Muscle of arm (tissue), 14 donors: Measurements from ENCODE around the gene MINDY1. TPM values are rescaled to one million over a fixed set of nuclear protein-coding genes. Genes with fewer than 3 reads are reported as not detected.
A peak's percentile ranks its signal among the peaks of the same experiment; 100 is the strongest.

Experiments used
- DNase-seq: peaks from one replicate; pipeline ENCODE4 v3.0.0-alpha.2; 2013
- long read RNA-seq, 11 donors: transcript quantifications; one replicate each; lab custom pipeline, GENCODE V29; 2026
- polyA plus RNA-seq, 12 donors: library from polyadenylated mRNA; unstranded; fragments of 120-200 nt; gene quantifications; one replicate each; pipeline ENCODE4 v1.2.1, GENCODE V29; 2013; ENCODE audit not compliant: insufficient read length in 12 of 12

MINDY1 gene, protein sequence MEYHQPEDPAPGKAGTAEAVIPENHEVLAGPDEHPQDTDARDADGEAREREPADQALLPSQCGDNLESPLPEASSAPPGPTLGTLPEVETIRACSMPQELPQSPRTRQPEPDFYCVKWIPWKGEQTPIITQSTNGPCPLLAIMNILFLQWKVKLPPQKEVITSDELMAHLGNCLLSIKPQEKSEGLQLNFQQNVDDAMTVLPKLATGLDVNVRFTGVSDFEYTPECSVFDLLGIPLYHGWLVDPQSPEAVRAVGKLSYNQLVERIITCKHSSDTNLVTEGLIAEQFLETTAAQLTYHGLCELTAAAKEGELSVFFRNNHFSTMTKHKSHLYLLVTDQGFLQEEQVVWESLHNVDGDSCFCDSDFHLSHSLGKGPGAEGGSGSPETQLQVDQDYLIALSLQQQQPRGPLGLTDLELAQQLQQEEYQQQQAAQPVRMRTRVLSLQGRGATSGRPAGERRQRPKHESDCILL
- 10 to 100 TPM in 11 of 12 donors, not detected in 1; 15.5 to 35.9 (median 20.9) TPM for polyA plus RNA-seq
- long read RNA-seq, donor 1, partial matches to known transcripts = 6 of 6 reads
- long read RNA-seq, donor 1, other reads (novel, unspliced or antisense) = 0 of 6 reads
- long read RNA-seq, donor 2, partial matches to known transcripts = 0 of 1 reads
- long read RNA-seq, donor 2, other reads (novel, unspliced or antisense) = 0 of 1 reads
- long read RNA-seq, donor 3 = 0 reads
- long read RNA-seq, donor 4 = 0 reads
- long read RNA-seq, donor 5 = 0 reads
- long read RNA-seq, donor 6 = 0 reads
- long read RNA-seq, donor 7 = 0 reads
- long read RNA-seq, donor 8 = 0 reads
- long read RNA-seq, donor 9 = 0 reads
- long read RNA-seq, donor 10 = 0 reads
- long read RNA-seq, donor 11, partial matches to known transcripts = 0 of 1 reads
- long read RNA-seq, donor 11, other reads (novel, unspliced or antisense) = 0 of 1 reads

DNA sequence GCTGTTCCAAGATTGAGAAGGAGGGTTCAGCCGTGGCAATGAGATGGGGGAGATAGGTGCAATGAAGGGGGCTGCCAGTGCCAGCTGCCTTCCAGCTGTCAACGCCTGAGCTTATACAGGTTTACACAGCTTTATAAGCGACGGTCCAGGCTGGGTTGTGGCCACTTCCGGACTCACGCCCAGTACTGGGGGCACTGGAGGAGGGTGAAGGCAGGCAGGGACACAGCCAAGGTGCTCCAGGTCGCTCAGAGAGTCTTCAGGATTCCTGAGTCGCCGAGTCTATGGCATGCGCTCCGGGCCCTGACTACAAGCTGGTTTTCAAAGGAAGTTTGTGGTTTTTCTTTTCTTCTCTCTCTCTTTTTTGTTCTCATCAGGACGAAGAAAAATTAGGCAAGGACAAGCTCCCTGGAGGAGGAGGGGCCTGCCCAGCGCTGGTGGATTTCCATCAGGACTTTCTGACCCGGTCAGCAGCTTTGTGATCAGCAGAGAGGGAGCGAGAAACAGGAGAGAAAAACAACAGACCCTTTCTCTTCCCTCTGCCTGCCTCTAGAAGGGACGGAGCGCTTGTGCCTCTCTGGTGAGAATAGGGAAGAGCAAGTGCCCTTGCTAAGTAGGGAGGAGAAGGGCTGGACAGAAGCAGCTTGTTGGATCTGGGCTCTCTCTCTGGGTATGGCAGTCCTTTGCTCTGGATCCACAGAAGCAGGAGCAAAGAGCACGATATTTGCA, at the start of gene MINDY1:
MINDY1 (minus strand) TSS at position 576 of the 726 bp plus-strand sequence. CDS start 4,285 bp downstream, outside the sequence.
- peak; percentile 87 for DNase-seq

DNA sequence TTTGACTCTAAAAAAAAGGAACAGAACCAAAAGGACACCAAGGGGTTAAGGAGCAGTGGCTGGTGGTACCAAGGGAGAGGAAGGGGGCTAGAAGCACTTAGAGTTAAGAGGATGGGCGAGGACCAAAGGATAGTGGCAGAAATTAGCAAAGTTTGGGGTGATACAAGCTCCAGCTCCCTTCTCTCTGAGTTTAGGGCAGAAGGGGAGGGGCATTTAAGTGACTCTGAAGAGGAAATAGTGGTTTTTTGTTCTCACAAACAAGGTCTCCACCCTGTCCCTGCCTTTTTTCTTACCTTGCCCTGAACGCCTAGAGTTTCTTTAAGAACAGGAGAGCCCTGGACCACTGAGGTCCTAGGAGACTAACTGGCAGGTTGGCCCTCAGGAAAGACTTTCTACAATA, 49.4 kb upstream of the MINDY1 start:
- no peak for DNase-seq

- no peak for DNase-seq
Measured at GRCh38 chr1:151055581-151055980, 48.9 kb upstream of the MINDY1 start.

- no peak for DNase-seq
Measured at GRCh38 chr1:151054971-151055547, 48.4 kb upstream of the MINDY1 start.

DNA sequence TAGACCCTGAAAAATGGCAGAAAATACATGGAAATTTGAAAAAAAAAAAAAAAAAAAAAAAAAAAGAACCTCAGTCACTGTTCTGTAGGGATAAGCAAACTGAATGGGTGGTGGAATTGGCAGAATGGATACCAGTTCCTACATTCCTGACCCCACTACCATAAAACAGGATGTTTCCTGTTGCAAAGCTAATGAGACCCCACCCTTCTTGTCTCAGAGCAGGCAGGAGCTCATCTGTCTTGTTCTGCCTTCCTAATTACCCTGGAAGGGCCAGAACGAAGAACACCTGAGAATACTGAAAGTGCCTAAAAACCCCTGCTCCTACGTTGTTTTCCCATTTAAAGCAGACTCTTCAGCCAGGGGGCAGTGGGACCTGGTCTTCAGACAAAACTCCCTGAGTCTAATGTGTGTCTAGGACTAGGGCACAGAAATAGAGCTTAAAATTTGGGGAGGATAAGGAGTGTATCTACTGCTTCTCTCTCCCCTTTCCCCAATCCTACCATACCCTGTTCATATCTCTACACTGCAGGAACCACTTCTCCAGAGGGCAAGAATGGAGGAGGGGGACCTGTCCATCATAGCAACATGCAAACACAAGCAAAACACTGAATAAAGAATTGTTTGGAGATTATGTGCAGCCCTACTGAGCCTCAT, 44.8 kb upstream of the MINDY1 start:
- no peak for DNase-seq

GRCh38 chr1:151050051-151050688, 43.5 kb upstream of the MINDY1 start:
- no peak for DNase-seq

GRCh38 chr1:151049458-151049857, 42.8 kb upstream of the MINDY1 start:
- DNase-seq = no peak

- no peak for DNase-seq
Measured at GRCh38 chr1:151048645-151049032, 41.9 kb upstream of the MINDY1 start.

GRCh38 chr1:151047925-151048644, 41.4 kb upstream of the MINDY1 start:
- peak; percentile 65 for DNase-seq

- DNase-seq = peak; percentile 83
Measured at GRCh38 chr1:151047591-151047924, 40.9 kb upstream of the MINDY1 start, which contains the start of gene C1orf56. TSS of gene C1orf56 (plus strand) at chr1:151047751. CDS start at chr1:151047848, 97 bp downstream.

- DNase-seq = no peak
Measured at GRCh38 chr1:151043163-151043562, 36.5 kb upstream of the MINDY1 start.

DNA sequence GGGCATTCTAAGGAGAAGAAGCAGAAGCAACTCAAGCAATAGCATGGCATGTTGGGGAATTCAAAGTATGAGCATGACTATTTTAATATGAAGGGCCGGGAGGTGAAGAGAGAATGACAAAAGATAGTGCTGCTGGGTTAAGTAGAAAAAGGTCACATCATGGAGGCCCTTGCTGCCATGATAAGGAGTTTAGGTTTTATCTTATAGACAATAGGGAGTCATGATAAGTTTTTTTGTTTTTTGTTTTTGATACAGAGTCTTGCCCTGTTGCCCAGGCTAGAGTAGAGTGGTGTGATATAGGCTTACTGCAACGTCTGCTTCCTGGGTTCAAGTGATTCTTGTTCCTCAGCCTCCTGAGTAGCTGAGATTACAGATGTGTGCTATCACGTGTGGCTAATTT, 32.8 kb upstream of the MINDY1 start:
- DNase-seq = no peak

- no peak for DNase-seq
Measured at GRCh38 chr1:151037032-151037431, 30.3 kb upstream of the MINDY1 start.

GRCh38 chr1:151036356-151036755, 29.7 kb upstream of the MINDY1 start, which contains the start of gene BNIPL:
TSS of gene BNIPL (plus strand) at chr1:151036586. CDS start at chr1:151036726, 140 bp downstream.
- no peak for DNase-seq

- no peak for DNase-seq
Measured at GRCh38 chr1:151035167-151035566, 28.5 kb upstream of the MINDY1 start.

- DNase-seq = no peak
Measured at GRCh38 chr1:151032164-151032563, 25.5 kb upstream of the MINDY1 start.

DNA sequence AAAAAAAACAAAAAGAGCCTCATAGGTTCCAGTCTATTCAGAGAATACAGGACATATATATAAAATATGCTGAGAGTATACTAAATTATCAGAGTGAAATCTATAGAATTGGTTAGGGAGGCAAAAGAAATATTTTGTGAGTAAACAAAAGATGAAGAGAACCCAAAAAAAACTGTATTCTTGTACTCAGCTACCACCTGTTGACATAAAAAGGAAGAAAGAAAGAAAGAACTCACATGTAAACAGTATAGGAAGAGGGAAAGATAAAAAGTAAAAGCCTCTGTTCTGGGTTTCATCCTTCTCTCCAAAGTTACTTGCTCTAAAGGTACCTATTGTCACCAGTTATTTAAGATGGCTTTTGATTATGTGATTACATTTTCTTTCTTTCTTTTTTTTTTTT, 19.8 kb upstream of the MINDY1 start:
- DNase-seq = no peak

DNA sequence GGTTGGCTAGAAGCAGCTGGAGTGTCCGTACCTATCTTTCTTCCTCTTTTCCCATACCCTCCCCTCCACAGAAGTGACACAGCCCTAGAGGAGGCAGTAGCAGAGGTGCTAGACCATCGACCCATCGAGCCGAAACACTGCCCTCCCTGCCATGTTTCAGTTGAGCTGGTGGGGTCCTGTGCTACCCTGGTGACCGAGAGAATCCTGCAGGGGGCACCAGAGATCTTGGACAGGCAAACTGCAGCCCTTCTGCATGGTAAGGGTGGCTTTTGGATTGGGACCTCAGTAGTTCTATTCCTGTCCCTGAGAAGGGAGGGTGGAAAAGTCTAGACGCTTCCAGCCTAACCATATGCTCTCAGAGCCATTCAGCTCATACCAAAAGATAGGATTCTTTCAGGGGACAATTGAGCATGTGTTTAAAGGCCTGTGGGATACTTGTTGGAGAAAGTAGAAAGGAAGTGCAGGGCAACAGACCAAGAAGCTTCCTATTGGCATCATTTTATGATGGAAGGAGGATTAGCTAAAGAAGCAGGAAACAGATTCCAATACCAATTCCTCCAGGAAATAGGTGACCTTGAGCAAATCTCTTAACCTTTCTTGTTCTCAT, 17.9 kb upstream of the MINDY1 start:
- DNase-seq = peak; percentile 63

DNA sequence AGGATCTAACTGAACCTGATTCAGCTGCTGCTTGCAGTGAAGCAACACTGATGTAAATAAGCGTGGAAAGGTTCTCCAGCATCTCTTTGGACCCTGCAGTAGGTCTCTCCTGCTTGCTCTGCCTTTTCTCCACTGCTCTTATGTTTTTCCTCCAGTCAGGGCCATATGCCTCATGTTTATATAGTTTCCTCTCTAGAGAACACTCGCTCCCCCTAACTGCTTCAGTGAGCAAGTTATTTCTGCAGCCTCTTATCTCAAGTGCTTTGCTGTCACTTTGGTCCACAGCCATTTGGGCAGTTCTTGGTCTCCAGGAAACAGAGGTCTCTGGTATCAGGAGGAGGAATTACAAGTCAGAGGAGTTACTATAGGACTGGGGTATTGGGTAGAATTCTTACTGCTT, 6.8 kb upstream of the MINDY1 start:
- no peak for DNase-seq
